ENCODE data around the gene WIPF3. TPM values are rescaled to one million over a fixed set of nuclear protein-coding genes. Genes with fewer than 3 reads are reported as not detected.

Gene WIPF3
- total RNA-seq, result 0.73 TPM

GRCh38 chr7:29806208-29806994, at the start of gene WIPF3:
Gene WIPF3, plus strand, starts transcription at chr7:29806508. Its CDS starts 28,217 bp downstream, at chr7:29834725.
- DNase-seq (ENCODE audit: low spot score) (peak; percentile 70), ATAC-seq (peak; percentile 84)

GRCh38 chr7:29763266-29763665, 43.0 kb upstream of the WIPF3 start:
- ATAC-seq (no peak), DNase-seq (ENCODE audit: low spot score) (no peak)

GRCh38 chr7:29764227-29764626, 42.1 kb upstream of the WIPF3 start:
- no peak for ATAC-seq
- DNase-seq (ENCODE audit: low spot score), result no peak

- no peak for ATAC-seq
These were observed 40.8 kb upstream of the WIPF3 start for GRCh38 chr7:29765490-29765889.

GRCh38 chr7:29770371-29770770, 35.9 kb upstream of the WIPF3 start:
- no peak for DNase-seq (ENCODE audit: low spot score)
- no peak for ATAC-seq

More at GRCh38 chr7:29765490-29765889, 40.8 kb upstream of the WIPF3 start:
- DNase-seq (ENCODE audit: low spot score), result no peak

GRCh38 chr7:29771081-29771816, 35.1 kb upstream of the WIPF3 start:
- DNase-seq (ENCODE audit: low spot score), result no peak
- no peak for ATAC-seq

- DNase-seq (ENCODE audit: low spot score), result no peak
These were observed 27.3 kb upstream of the WIPF3 start for GRCh38 chr7:29779017-29779416.

GRCh38 chr7:29780346-29780745, 26.0 kb upstream of the WIPF3 start:
- DNase-seq (ENCODE audit: low spot score) (no peak), ATAC-seq (no peak)

More at GRCh38 chr7:29779017-29779416, 27.3 kb upstream of the WIPF3 start:
- no peak for ATAC-seq

GRCh38 chr7:29783671-29784070, 22.6 kb upstream of the WIPF3 start:
- ATAC-seq (no peak), DNase-seq (ENCODE audit: low spot score) (no peak)

GRCh38 chr7:29793507-29793906, 12.8 kb upstream of the WIPF3 start:
- ATAC-seq (no peak), DNase-seq (ENCODE audit: low spot score) (no peak)

GRCh38 chr7:29794959-29795629, 11.2 kb upstream of the WIPF3 start:
- DNase-seq (ENCODE audit: low spot score) (no peak), ATAC-seq (no peak)

- no peak for DNase-seq (ENCODE audit: low spot score)
- no peak for ATAC-seq
These were observed 10.4 kb upstream of the WIPF3 start for GRCh38 chr7:29795696-29796580.

GRCh38 chr7:29797112-29797944, 9.0 kb upstream of the WIPF3 start:
- ATAC-seq, result no peak
- no peak for DNase-seq (ENCODE audit: low spot score)

- DNase-seq (ENCODE audit: low spot score), result no peak
- no peak for ATAC-seq
These were observed 7.9 kb upstream of the WIPF3 start for GRCh38 chr7:29798422-29798821.

- no peak for DNase-seq (ENCODE audit: low spot score)
- ATAC-seq, result no peak
These were observed 4.4 kb upstream of the WIPF3 start for GRCh38 chr7:29801929-29802328.

- no peak for DNase-seq (ENCODE audit: low spot score)
- no peak for ATAC-seq
These were observed 1.3 kb upstream of the WIPF3 start for GRCh38 chr7:29805031-29805430.

GRCh38 chr7:29805886-29806207, 461 bp upstream of the WIPF3 start:
- ATAC-seq, result no peak

GRCh38 chr7:29806995-29807841, 910 bp downstream of the WIPF3 start:
- DNase-seq (ENCODE audit: low spot score) (peak; percentile 71), ATAC-seq (peak; percentile 78)

More at GRCh38 chr7:29805886-29806207, 461 bp upstream of the WIPF3 start:
- DNase-seq (ENCODE audit: low spot score), result no peak

All from left lobe of liver (tissue), 2 donors.